ENCODE data around the gene TNPO2.

- TF ChIP-seq CTCF (IDR thresholded peaks at IDR 0.05) (no peak), POLR2A (IDR thresholded peaks at IDR 0.05) (no peak)
These were observed 7.6 kb upstream of the TNPO2 start for GRCh38 chr19:12731337-12731736.

All from esophagus squamous epithelium (tissue), 4 donors.